Brain microvascular endothelial cell (primary cell): ENCODE results near the gene EML1.

Experiments
- DNase-seq: peaks from one replicate; pipeline ENCODE4 v3.0.0-alpha.2; 2020
- H3K27ac ChIP-seq: fragments of 250-450 bp; sonication (Bioruptor Pico); 2 replicates; pipeline ENCODE4 v1.5.1; 2020; ENCODE audit warnings: mild to moderate bottlenecking, moderate library complexity
- H3K27me3 ChIP-seq: fragments of 250-450 bp; sonication (Bioruptor Pico); replicated peaks from 2 replicates; pipeline ENCODE4 v1.5.1; 2020; ENCODE audit warnings: mild to moderate bottlenecking
- H3K36me3 ChIP-seq: fragments of 250-450 bp; sonication (Bioruptor Pico); replicated peaks from 2 replicates; pipeline ENCODE4 v1.5.1; 2020; ENCODE audit warnings: mild to moderate bottlenecking
- H3K4me3 ChIP-seq: 2 replicates; pipeline ENCODE4 v1.5.1; 2011; ENCODE audit warnings: low read depth, mild to moderate bottlenecking, control low read depth, low read length, moderate library complexity
- CTCF ChIP-seq: IDR thresholded peaks from 2 replicates; pipeline ENCODE4 v1.5.1; 2011; ENCODE audit warnings: low read depth, mild to moderate bottlenecking, moderate library complexity, low read length, control low read depth, inconsistent platforms; ENCODE audit errors: missing control alignments
- in situ Hi-C: cut with HindIII; loops from 2 replicates; pipeline ENCODE4 v1.10.0; 2017; ENCODE audit warnings: low sequenced_read_pairs, low pct_ligation_motif_present

Gene EML1

DNA sequence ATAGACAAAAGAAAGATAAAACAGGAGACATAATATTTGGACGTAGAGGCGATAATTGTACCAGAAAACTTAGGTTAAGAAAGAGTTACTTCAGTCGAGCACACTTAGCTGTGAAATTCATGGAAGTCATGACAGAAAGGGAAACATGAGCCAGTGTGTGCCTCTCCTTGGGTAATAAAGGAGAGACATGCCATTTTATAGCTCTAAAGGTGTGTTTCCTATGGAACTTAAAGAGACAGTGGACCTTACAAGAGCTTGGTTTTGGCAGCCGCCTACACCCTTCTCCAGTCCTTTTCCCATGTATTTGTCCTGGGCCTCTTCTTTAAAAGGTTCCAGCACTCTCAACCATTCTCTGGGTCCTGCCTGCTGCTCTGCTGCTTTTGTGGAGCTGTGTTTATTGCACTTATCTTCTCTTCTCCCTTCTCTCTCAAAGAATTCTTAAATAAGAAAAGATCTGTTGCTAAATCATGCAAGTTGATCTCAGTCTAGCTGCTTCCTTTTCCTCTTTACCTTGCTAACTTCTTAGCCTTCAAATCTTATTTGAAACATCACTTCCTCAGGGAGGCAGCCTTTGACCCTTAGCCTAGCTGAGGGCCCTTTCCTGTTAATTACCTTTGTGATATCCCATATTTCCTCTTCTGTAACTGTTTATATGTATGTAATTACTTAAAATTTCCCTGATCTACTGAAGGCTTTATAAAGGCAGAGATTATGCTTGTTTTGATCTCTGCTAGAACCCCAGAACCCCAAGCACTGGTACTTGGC lies 190.2 kb downstream of the EML1 start:
- Histone ChIP-seq H3K36me3 (no peaks in the 10 kb centered on the region), H3K4me3 (no peak overlapping the region), H3K27ac (no peak overlapping the region), H3K27me3 (no peaks in the 10 kb centered on the region)
- in situ Hi-C loops: no loop called here
- no peak for TF ChIP-seq CTCF
- DNase-seq: no peak

- no peaks in the 10 kb centered on the region for H3K27me3 ChIP-seq
- no peak for DNase-seq
- H3K4me3 ChIP-seq: no peak overlapping the region
- TF ChIP-seq CTCF: no peak
- in situ Hi-C loops: no loop called here
- no peaks in the 10 kb centered on the region for H3K36me3 ChIP-seq
- no peak overlapping the region for H3K27ac ChIP-seq
Observed at GRCh38 chr14:99984036-99984435, 190.8 kb downstream of the EML1 start.

GRCh38 chr14:99986396-99986795 lies 193.2 kb downstream of the EML1 start:
- no peaks in the 10 kb centered on the region for H3K27me3 ChIP-seq
- no peak for DNase-seq
- TF ChIP-seq CTCF: no peak
- H3K36me3 ChIP-seq: no peaks in the 10 kb centered on the region
- in situ Hi-C loops: no loop called here
- no peak overlapping the region for H3K27ac ChIP-seq
- H3K4me3 ChIP-seq: no peak overlapping the region

GRCh38 chr14:99989032-99989431 lies 195.8 kb downstream of the EML1 start:
- in situ Hi-C loops: no loop called here
- H3K27ac ChIP-seq: no peak overlapping the region
- H3K27me3 ChIP-seq: no peaks in the 10 kb centered on the region
- H3K36me3 ChIP-seq: no peaks in the 10 kb centered on the region
- DNase-seq: no peak
- no peak overlapping the region for H3K4me3 ChIP-seq
- TF ChIP-seq CTCF: no peak

GRCh38 chr14:99990268-99991170 lies 197.3 kb downstream of the EML1 start:
- Histone ChIP-seq H3K4me3 (no peak overlapping the region), H3K36me3 (no peaks in the 10 kb centered on the region), H3K27ac (no peak overlapping the region), H3K27me3 (no peaks in the 10 kb centered on the region)
- no peak for TF ChIP-seq CTCF
- DNase-seq: no peak
- in situ Hi-C loops: no loop called here
